Ovary (tissue), 9 donors: ENCODE results near the gene GUCD1. TPM values are rescaled to one million over a fixed set of nuclear protein-coding genes. Genes with fewer than 3 reads are reported as not detected.
"Not testable (repeated sequence)": the region's sequence is repeated elsewhere in the genome, so short reads cannot be mapped to it uniquely, and the experiment has no call there.

Source experiments
- DNase-seq, 5 donors: peaks; one replicate each; pipeline ENCODE4 v3.0.0-alpha.2; 2019 to 2020
- H3K27ac ChIP-seq, 2 donors: fragments of 200-600 bp; one replicate each; pipeline versions ENCODE4 v1.5.1 to v1.8.0; 2019 to 2022
- H3K27me3 ChIP-seq: fragments of 200-600 bp; one replicate; pipeline ENCODE4 v1.8.0; 2022
- H3K36me3 ChIP-seq: fragments of 200-600 bp; sonication (generic); one replicate; pipeline ENCODE4 v1.5.1; 2019
- H3K4me1 ChIP-seq: one replicate; pipeline ENCODE4 v1.8.1; 2013; ENCODE audit warnings: mild to moderate bottlenecking, moderate library complexity; ENCODE audit not compliant: insufficient read depth
- H3K4me3 ChIP-seq: fragments of 200-600 bp; sonication (generic); one replicate; pipeline ENCODE4 v1.5.1; 2017
- H3K9me3 ChIP-seq, 2 donors: fragments of 200-600 bp in 1 of 2; sonication (generic) in 1 of 2; one replicate each; pipeline versions ENCODE4 v1.5.1 to v1.8.1; 2013 to 2019; ENCODE audit warnings: mild to moderate bottlenecking in 1 of 2, moderate library complexity in 1 of 2
- CTCF ChIP-seq, 3 donors: fragments of 450-650 bp in 2 of 3; fragments of 200-600 bp in 1 of 3; IDR thresholded peaks; one replicate each; pipeline versions ENCODE4 v1.5.1 to v1.8.0; 2016 to 2022; ENCODE audit warnings: antibody characterized with exemption in 3 of 3, mild to moderate bottlenecking in 1 of 3
- EP300 ChIP-seq: sonication (generic); formaldehyde crosslinking; IDR thresholded peaks from one replicate; pipeline ENCODE4 v1.6.1; 2017; ENCODE audit warnings: antibody characterized with exemption
- POLR2A ChIP-seq: fragments of 450-650 bp; IDR thresholded peaks from one replicate; pipeline ENCODE4 v1.6.1; 2017; ENCODE audit warnings: antibody characterized with exemption, mild to moderate bottlenecking, moderate library complexity
- WGBS, 3 donors: extraction: QIAGEN DNeasy Blood & Tissue Kit in 1 of 3; methylation state at CpG; one replicate each; pipeline versions ENCODE4 v1.1.5 to v1.1.7; 2013 to 2017; 5-methylcytosine and 5-hydroxymethylcytosine counted together
- intact Hi-C, 4 donors: fragments of 100-400 bp; cut with DNase I; formaldehyde crosslinking; loops; one replicate each; pipeline versions ENCODE4 v1.11.0 to v1.15.1; 2022 to 2023
- polyA plus RNA-seq, 2 donors: library from polyadenylated mRNA; stranded (reverse); fragments of 200-250 nt in 1 of 2; fragments of 350-450 nt in 1 of 2; fragmentation: Illumina TruSeq in 1 of 2; extraction: RNeasy Lipid Tissue Mini Kit (QIAGEN cat#74804) in 1 of 2; gene quantifications; one replicate each; pipeline ENCODE4 v1.2.3, GENCODE V29; 2013 to 2014
- total RNA-seq, 7 donors: library from RNA; depleted of rRNA in 2 of 7; stranded (reverse); fragments of >200 nt in 2 of 7; fragmentation: NEBNext Ultra II Directional in 3 of 7; extraction: Animal tissue kit (Norgen Biotek cat#: 25700) in 3 of 7; gene quantifications; one replicate each; pipeline versions ENCODE4 v1.1.0 to v1.2.4, GENCODE V29; 2016 to 2023
- donor health status: DM: no; HTN: no; CAD: no; lungs with moderate emphysema.
- donor health status: DM: no; HTN: no; CAD: no.
- donor health status: Bipolar disorder and iron deficiency.
- donor health status: DM: yes; HTN: yes; CAD: no.
- donor health status: DM: no; HTN: no; CAD: no.
- donor health status: DM: yes; HTN: yes; CAD: no.

Gene GUCD1
- total and polyA plus RNA-seq, 9 donors: 30.3 to 85.4 (median 55.4) TPM

- H3K9me3 ChIP-seq: no peaks in the 10 kb centered on the region
- DNase-seq: no peak
- H3K4me3 ChIP-seq: no peak overlapping the region
- no peak overlapping the region for H3K27ac ChIP-seq
- H3K36me3 ChIP-seq: no peaks in the 10 kb centered on the region
- H3K4me1 ChIP-seq: no peaks in the 10 kb centered on the region
- 70 to 85% (median 83%) methylated on average over 3 of the region's 3 CpGs for WGBS, 3 donors
- no peaks in the 10 kb centered on the region for H3K27me3 ChIP-seq
- intact Hi-C loops: no loop called here
- TF ChIP-seq EP300: no peak
- no peak for TF ChIP-seq POLR2A
- no peak for TF ChIP-seq CTCF (IDR thresholded peaks at IDR 0.05)
Measured at GRCh38 chr22:24536089-24536488, 18.8 kb downstream of the GUCD1 start.

DNA sequence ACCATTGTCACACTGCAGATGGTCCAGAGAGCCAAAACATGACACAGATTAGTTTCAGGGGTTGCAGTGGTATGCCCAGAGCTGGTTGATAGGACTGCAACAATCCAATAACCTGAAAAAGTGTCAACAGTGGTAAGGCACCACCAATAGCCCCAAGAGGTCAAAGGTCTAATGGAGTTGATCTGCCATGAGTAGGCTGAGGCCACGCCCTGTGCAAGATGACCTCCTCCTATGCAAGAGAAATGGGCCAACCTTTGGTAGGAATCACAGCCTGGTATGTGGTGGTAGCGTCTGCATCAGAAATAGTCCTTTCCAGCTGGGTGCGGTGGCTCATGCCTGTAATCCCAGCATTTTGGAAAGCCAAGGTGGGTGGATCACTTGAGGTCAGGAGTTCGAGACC lies 19.6 kb downstream of the GUCD1 start:
- no peaks in the 10 kb centered on the region for H3K9me3 ChIP-seq
- no peaks in the 10 kb centered on the region for H3K27me3 ChIP-seq
- intact Hi-C loops: no loop called here
- no peaks in the 10 kb centered on the region for H3K4me1 ChIP-seq
- TF ChIP-seq EP300: no peak
- WGBS, 3 donors: 94 to 98% (median 94%) methylated on average over 4 of the region's 4 CpGs
- no peaks in the 10 kb centered on the region for H3K36me3 ChIP-seq
- H3K4me3 ChIP-seq: no peak overlapping the region
- DNase-seq: no peak
- H3K27ac ChIP-seq: no peak overlapping the region

GRCh38 chr22:24532075-24532474 lies 22.9 kb downstream of the GUCD1 start:
- Histone ChIP-seq H3K27ac (no peak overlapping the region), H3K9me3 (no peaks in the 10 kb centered on the region), H3K27me3 (no peaks in the 10 kb centered on the region), H3K4me3 (no peak overlapping the region), H3K4me1 (no peaks in the 10 kb centered on the region), H3K36me3 (no peaks in the 10 kb centered on the region)
- 89 to 100% (median 96%) methylated on average over 1 of the region's 1 CpG for WGBS, 3 donors
- intact Hi-C loops: no loop called here
- DNase-seq: no peak
- TF ChIP-seq CTCF (IDR thresholded peaks at IDR 0.05) (no peak), EP300 (no peak), POLR2A (no peak)

DNA sequence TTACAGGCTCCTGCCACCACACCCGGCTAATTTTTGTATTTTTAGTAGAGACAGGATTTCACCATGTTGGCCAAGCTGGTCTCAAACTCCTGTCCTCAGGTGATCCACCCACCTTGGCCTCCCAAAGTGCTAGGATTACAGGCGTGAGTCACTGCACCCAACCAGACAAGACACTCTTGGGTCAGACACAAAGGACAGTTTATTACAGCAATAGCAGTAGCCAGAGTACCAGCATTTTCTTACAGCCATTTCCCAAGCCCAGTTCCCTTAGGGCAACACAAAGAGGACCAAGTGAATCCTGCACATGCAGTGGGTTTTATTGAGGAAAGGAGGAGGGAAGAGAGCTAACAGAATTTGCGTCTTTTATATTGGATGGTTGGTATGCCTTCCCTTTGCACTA lies 24.0 kb downstream of the GUCD1 start:
- DNase-seq, H3K36me3 ChIP-seq, H3K9me3 ChIP-seq, H3K27ac ChIP-seq, intact Hi-C loops, H3K4me1 ChIP-seq, H3K27me3 ChIP-seq, H3K4me3 ChIP-seq: not testable (repeated sequence)
- 77 to 91% (median 82%) methylated on average over 3 of the region's 3 CpGs for WGBS, 3 donors

DNA sequence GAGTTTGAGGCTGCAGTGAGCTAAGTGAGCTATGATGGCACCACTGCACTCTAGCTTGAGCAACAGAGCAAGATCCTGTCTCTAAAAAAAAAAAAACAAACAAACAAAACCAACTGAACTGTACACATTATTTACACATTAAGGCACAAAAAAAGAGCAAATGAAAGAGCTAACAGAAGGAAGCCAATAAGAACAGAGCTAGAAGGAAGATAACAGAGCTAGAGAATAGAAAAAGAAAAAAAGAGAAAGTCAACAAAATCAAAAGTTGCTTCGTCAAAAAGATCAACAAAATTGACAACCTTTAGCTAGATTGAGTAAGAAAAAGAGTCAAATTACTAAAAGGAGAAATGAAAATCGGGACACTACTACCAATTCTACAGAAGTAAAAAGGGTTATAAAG lies 25.0 kb downstream of the GUCD1 start:
- TF ChIP-seq POLR2A: no peak
- no peak for TF ChIP-seq CTCF (IDR thresholded peaks at IDR 0.05)
- no peak for TF ChIP-seq EP300
- Histone ChIP-seq H3K4me3 (no peak overlapping the region), H3K27me3 (no peaks in the 10 kb centered on the region), H3K4me1 (peaks cover 1% of the 10 kb centered on the region), H3K9me3 (no peaks in the 10 kb centered on the region), H3K27ac (no peak overlapping the region), H3K36me3 (no peaks in the 10 kb centered on the region)
- intact Hi-C loops: loop anchor here in 3 of 4 donors (5.0 to 10.0 kb wide), 2 partner anchors 108 to 205 kb away; no protein-coding TSS in a partner anchor
- DNase-seq: no peak
- WGBS, 3 donors: 75 to 86% (median 79%) methylated on average over 2 of the region's 2 CpGs

- H3K27ac ChIP-seq: no peak overlapping the region
- TF ChIP-seq EP300 (no peak), CTCF (IDR thresholded peaks at IDR 0.05) (no peak), POLR2A (no peak)
- no peak for DNase-seq
- no peaks in the 10 kb centered on the region for H3K36me3 ChIP-seq
- H3K9me3 ChIP-seq: no peaks in the 10 kb centered on the region
- peaks cover 1% of the 10 kb centered on the region for H3K4me1 ChIP-seq
- H3K27me3 ChIP-seq: no peaks in the 10 kb centered on the region
- intact Hi-C loops: loop anchor here in 3 of 4 donors (5.0 to 10.0 kb wide), 2 partner anchors 104 to 201 kb away; no protein-coding TSS in a partner anchor
- H3K4me3 ChIP-seq: no peak overlapping the region
- WGBS, 3 donors: 80 to 85% (median 82%) methylated on average over 2 of the region's 2 CpGs
Measured at GRCh38 chr22:24526191-24526590, 28.7 kb downstream of the GUCD1 start.
